ENCODE measurements around the gene GPC3. TPM values are rescaled to one million over a fixed set of nuclear protein-coding genes. Genes with fewer than 3 reads are reported as not detected.

The GPC3 gene
- total and polyA plus RNA-seq, 8 donors = 0.46 to 137 (median 4.4) TPM

DNA sequence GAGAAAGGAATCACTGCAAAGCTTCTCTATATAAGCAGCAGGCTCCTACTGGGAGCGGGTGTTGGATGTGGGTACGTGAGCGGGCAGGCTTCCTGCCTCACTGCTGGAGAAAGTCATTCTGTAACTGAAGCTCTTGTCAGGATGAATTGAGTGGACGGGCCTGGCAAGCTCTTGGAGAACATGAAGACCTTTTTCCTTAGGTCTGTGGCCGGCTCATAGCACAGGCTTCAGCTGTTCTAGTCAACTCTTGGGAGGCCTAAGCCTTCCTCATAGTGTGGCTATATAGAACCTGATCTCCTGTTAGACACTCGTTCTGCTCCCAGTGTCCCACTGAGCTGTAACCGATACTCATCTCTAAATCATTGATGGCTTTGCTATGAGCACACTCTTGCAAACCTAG, 461.9 kb downstream of the GPC3 start:
- Histone ChIP-seq H3K27me3 (peaks cover 0 to 3% (median 0%) of the 10 kb centered on the region in 3 donors), H3K36me3 (no peaks in the 10 kb centered on the region), H3K4me1 (no peaks in the 10 kb centered on the region), H3K4me3 (no peak overlapping the region), H3K9me3 (peaks cover 0 to under 1% (median 0%) of the 10 kb centered on the region in 4 donors), H3K27ac (no peak overlapping the region)
- TF ChIP-seq EP300 (IDR thresholded peaks at IDR 0.05) (no peak), POLR2A (IDR thresholded peaks at IDR 0.05) (no peak), POLR2AphosphoS5 (IDR thresholded peaks at IDR 0.05) (no peak)
- TF ChIP-seq, protein P1, sequence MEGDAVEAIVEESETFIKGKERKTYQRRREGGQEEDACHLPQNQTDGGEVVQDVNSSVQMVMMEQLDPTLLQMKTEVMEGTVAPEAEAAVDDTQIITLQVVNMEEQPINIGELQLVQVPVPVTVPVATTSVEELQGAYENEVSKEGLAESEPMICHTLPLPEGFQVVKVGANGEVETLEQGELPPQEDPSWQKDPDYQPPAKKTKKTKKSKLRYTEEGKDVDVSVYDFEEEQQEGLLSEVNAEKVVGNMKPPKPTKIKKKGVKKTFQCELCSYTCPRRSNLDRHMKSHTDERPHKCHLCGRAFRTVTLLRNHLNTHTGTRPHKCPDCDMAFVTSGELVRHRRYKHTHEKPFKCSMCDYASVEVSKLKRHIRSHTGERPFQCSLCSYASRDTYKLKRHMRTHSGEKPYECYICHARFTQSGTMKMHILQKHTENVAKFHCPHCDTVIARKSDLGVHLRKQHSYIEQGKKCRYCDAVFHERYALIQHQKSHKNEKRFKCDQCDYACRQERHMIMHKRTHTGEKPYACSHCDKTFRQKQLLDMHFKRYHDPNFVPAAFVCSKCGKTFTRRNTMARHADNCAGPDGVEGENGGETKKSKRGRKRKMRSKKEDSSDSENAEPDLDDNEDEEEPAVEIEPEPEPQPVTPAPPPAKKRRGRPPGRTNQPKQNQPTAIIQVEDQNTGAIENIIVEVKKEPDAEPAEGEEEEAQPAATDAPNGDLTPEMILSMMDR (IDR thresholded peaks at IDR 0.05) = no peak
- intact Hi-C loops (cut with DNase I; ENCODE audit: low total_unique reads) = no loop called here
- DNase-seq = no peak
- WGBS, 5 donors = 83 to 99% (median 96%) methylated on average over 6 to 7 of the region's 7 CpGs

DNA sequence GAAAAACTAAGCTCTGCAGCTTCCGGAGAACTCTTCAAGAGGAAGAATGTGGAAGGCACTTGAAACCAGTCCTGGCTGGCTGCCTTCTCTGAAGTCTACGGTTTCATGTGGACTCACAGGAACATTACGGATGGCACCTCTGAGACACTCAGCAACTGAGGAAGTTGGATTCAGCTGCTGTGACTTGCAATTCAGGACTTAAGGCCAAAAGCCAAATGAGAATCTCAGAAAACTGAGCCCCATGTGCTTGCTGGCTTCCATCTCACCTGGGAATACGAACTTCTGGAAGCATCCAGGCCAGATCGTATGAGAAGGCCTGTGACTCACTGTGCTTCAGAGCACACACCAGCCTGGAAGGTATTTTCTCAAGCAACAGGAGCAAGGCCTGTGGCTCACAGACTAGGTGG, 462.3 kb downstream of the GPC3 start:
- TF ChIP-seq EP300 (IDR thresholded peaks at IDR 0.05) (no peak), POLR2AphosphoS5 (IDR thresholded peaks at IDR 0.05) (no peak), POLR2A (IDR thresholded peaks at IDR 0.05) (no peak)
- TF ChIP-seq, protein P1 (IDR thresholded peaks at IDR 0.05) = no peak
- Histone ChIP-seq H3K9me3 (peaks cover 0 to 5% (median 0%) of the 10 kb centered on the region in 4 donors), H3K36me3 (no peaks in the 10 kb centered on the region), H3K4me3 (no peak overlapping the region), H3K27ac (no peak overlapping the region), H3K27me3 (peaks cover 0 to 3% (median 0%) of the 10 kb centered on the region in 3 donors), H3K4me1 (no peaks in the 10 kb centered on the region)
- peak in 1 of 2 donors; percentile 30 for DNase-seq
- intact Hi-C loops (cut with DNase I; ENCODE audit: low total_unique reads) = no loop called here
- WGBS, 5 donors = 67 to 84% (median 75%) methylated on average over 5 of the region's 5 CpGs

DNA sequence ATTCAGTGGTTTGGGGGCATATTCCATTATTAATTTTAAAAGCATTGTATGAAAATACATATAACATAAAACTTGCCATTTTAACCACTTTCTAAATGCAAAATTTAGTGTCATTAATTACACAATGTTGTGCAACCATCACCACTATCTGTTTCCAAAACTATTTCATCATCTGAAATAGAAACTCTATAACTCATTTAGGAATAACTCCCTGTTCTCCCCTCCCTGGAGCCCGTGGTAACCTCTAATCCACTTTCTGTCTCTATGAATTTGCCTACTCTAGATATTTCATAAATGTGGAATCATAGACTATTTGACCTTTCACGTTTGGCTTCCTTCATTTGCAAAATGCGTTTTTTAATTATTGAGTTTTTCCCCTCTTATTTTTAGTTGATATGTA, 468.7 kb downstream of the GPC3 start:
- Histone ChIP-seq H3K4me3 (no peak overlapping the region), H3K36me3 (no peaks in the 10 kb centered on the region), H3K27me3 (no peaks in the 10 kb centered on the region), H3K9me3 (peaks cover 0 to 7% (median 0%) of the 10 kb centered on the region in 4 donors), H3K27ac (no peak overlapping the region), H3K4me1 (no peaks in the 10 kb centered on the region)
- intact Hi-C loops (cut with DNase I; ENCODE audit: low total_unique reads) = no loop called here
- 48 to 73% (median 68%) methylated on average over 3 of the region's 3 CpGs for WGBS, 5 donors
- TF ChIP-seq POLR2A (IDR thresholded peaks at IDR 0.05) (no peak), POLR2AphosphoS5 (IDR thresholded peaks at IDR 0.05) (no peak), EP300 (IDR thresholded peaks at IDR 0.05) (no peak)
- TF ChIP-seq, protein P1 (IDR thresholded peaks at IDR 0.05) = no peak
- no peak for DNase-seq

DNA sequence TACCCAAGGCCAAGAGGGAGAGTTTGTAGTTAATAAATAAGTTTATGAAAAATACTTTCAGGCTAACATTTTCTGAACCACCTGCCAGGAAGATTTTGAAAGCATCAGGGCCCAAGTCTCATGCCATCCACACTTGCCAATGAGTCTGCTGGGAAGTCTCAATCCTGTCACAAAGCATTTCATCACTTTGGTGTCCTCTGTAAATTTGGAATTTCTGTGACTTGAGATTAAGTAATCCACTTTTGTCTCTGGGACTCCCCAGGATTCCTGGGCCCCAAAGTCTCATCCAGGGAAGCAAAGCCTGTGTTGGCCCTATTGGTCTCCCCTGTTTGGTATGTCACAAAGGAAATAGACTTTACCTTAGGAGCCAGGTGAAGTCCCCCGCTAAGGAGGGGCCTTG, 470.9 kb downstream of the GPC3 start:
- 78 to 100% (median 95%) methylated on average over 1 of the region's 1 CpG; no CpG with 5 or more reads in 1 of the 5 donors for WGBS, 5 donors
- Histone ChIP-seq H3K27me3 (no peaks in the 10 kb centered on the region), H3K4me3 (no peak overlapping the region), H3K36me3 (no peaks in the 10 kb centered on the region), H3K9me3 (peaks cover 0 to 7% (median 0%) of the 10 kb centered on the region in 4 donors), H3K27ac (no peak overlapping the region), H3K4me1 (no peaks in the 10 kb centered on the region)
- no peak for DNase-seq
- intact Hi-C loops (cut with DNase I; ENCODE audit: low total_unique reads) = no loop called here
- no peak for TF ChIP-seq POLR2A (IDR thresholded peaks at IDR 0.05)
- TF ChIP-seq, protein P1 (IDR thresholded peaks at IDR 0.05) = no peak
- no peak for TF ChIP-seq POLR2AphosphoS5 (IDR thresholded peaks at IDR 0.05)
- TF ChIP-seq EP300 (IDR thresholded peaks at IDR 0.05) = no peak

All from stomach (tissue), 9 donors.